GM19463 (cell line): Measurements from ENCODE around the gene FCER2.
"Not testable (repeated sequence)": the region's sequence is repeated elsewhere in the genome, so short reads cannot be mapped to it uniquely, and the experiment has no call there.

Source experiments
- ATAC-seq: cut with Tn5 transposase; IDR thresholded peaks from one replicate; pipeline ENCODE4 v1.9.1; 2021; ENCODE audit warnings: mild to moderate bottlenecking, moderate library complexity; ENCODE audit not compliant: unreplicated experiment

The FCER2 gene

GRCh38 chr19:7654401-7654800 is 47.5 kb downstream of the FCER2 start:
- no peak for ATAC-seq

- ATAC-seq, result no peak
These were observed 49.8 kb downstream of the FCER2 start for GRCh38 chr19:7652061-7652641.

- no peak for ATAC-seq
These were observed 51.8 kb downstream of the FCER2 start for GRCh38 chr19:7650148-7650547.

- no peak for ATAC-seq
These were observed 53.5 kb downstream of the FCER2 start for GRCh38 chr19:7648265-7649014.

- no peak for ATAC-seq
These were observed 54.8 kb downstream of the FCER2 start for GRCh38 chr19:7647156-7647555.

- ATAC-seq, result no peak
These were observed 55.6 kb downstream of the FCER2 start for GRCh38 chr19:7646426-7646700.

- ATAC-seq, result no peak
These were observed 56.1 kb downstream of the FCER2 start for GRCh38 chr19:7645656-7646425.

- no peak for ATAC-seq
These were observed 56.8 kb downstream of the FCER2 start for GRCh38 chr19:7645163-7645562.

GRCh38 chr19:7644550-7644877 is 57.4 kb downstream of the FCER2 start:
- no peak for ATAC-seq

- not testable (repeated sequence) for ATAC-seq
These were observed 58.0 kb downstream of the FCER2 start for GRCh38 chr19:7643629-7644549.

- no peak for ATAC-seq
These were observed 58.9 kb downstream of the FCER2 start for GRCh38 chr19:7643031-7643415.

GRCh38 chr19:7642295-7643030 is 59.5 kb downstream of the FCER2 start:
- ATAC-seq, result no peak

- no peak for ATAC-seq
These were observed 60.3 kb downstream of the FCER2 start for GRCh38 chr19:7641290-7642276.

- ATAC-seq, result no peak
These were observed 61.1 kb downstream of the FCER2 start for GRCh38 chr19:7640803-7641202.

GRCh38 chr19:7639863-7640348 is 62.0 kb downstream of the FCER2 start:
- ATAC-seq, result no peak

GRCh38 chr19:7638802-7639465 is 63.0 kb downstream of the FCER2 start:
- no peak for ATAC-seq
